Umbilical cord (tissue), 2 donors: ENCODE data around the gene PEDS1. TPM values are rescaled to one million over a fixed set of nuclear protein-coding genes. Genes with fewer than 3 reads are reported as not detected.
"Not testable (repeated sequence)": the region's sequence is repeated elsewhere in the genome, so short reads cannot be mapped to it uniquely, and the experiment has no call there.

Experiments used
- DNase-seq: peaks from one replicate; pipeline ENCODE4 v3.0.0-alpha.2; 2015; ENCODE audit warnings: low spot score
- total RNA-seq: library from RNA; depleted of rRNA; stranded (reverse); fragments of >200 nt; gene quantifications from one replicate; pipeline ENCODE4 v1.2.3, GENCODE V29; 2014; ENCODE audit warnings: low replicate concordance; ENCODE audit not compliant: insufficient read depth

PEDS1 gene
- total RNA-seq, 1 donor from 2014 or later: 15.4 TPM

GRCh38 chr20:50115041-50115512 lies 38.4 kb downstream of the PEDS1 start:
- no peak for DNase-seq

GRCh38 chr20:50113420-50114224 lies 39.9 kb downstream of the PEDS1 start:
- no peak for DNase-seq

GRCh38 chr20:50112512-50113419 lies 40.8 kb downstream of the PEDS1 start, which contains the start of gene UBE2V1:
TSS of gene UBE2V1 (minus strand) at chr20:50113150. CDS start at chr20:50113128, 22 bp downstream.
- peak; percentile 95 for DNase-seq

- no peak for DNase-seq
These were observed 41.6 kb downstream of the PEDS1 start for GRCh38 chr20:50111829-50112495.

- DNase-seq: no peak
These were observed 42.2 kb downstream of the PEDS1 start for GRCh38 chr20:50111120-50111828.

GRCh38 chr20:50110141-50111047 lies 43.1 kb downstream of the PEDS1 start:
- DNase-seq: no peak

GRCh38 chr20:50108556-50109235 lies 44.8 kb downstream of the PEDS1 start:
- no peak for DNase-seq

- DNase-seq: no peak
These were observed 45.7 kb downstream of the PEDS1 start for GRCh38 chr20:50107796-50108331.

GRCh38 chr20:50107086-50107660 lies 46.4 kb downstream of the PEDS1 start:
- DNase-seq: no peak

GRCh38 chr20:50106669-50107068 lies 46.9 kb downstream of the PEDS1 start:
- not testable (repeated sequence) for DNase-seq

Other genes starting within 250 kb of the PEDS1 start
- 0.96 TPM for gene SPATA2, start 238.2 kb downstream of the PEDS1 start, total RNA-seq
- 33.2 TPM for gene RNF114, start 217.3 kb downstream of the PEDS1 start, total RNA-seq
- not detected for gene SNAI1, start 170.7 kb downstream of the PEDS1 start, total RNA-seq
- gene UBE2V1, start 40.6 kb downstream of the PEDS1 start, total RNA-seq: 15.2 TPM
- 33.5 TPM for gene CEBPB, start 37.1 kb upstream of the PEDS1 start, total RNA-seq